ENCODE measurements around the gene PCSK7. TPM values are rescaled to one million over a fixed set of nuclear protein-coding genes. Genes with fewer than 3 reads are reported as not detected.

The PCSK7 gene
- total RNA-seq, 4 donors from 2014 or later: 14.5 to 19.9 (median 16.4) TPM

GRCh38 chr11:117259417-117259816, 27.5 kb upstream of the PCSK7 start:
- ATAC-seq (no peak), DNase-seq (no peak)
- in situ Hi-C loops (cut with MboI; ENCODE audit: low sequenced_read_pairs in 4 of 4): no loop called here
- Histone ChIP-seq H3K4me3 (no peak overlapping the region), H3K36me3 (peaks cover 0 to 21% of the 10 kb centered on the region in 2 donors), H3K9me3 (no peaks in the 10 kb centered on the region), H3K27me3 (no peaks in the 10 kb centered on the region), H3K4me1 (no peaks in the 10 kb centered on the region), H3K27ac (no peak overlapping the region)
- intact Hi-C loops (cut with DNase I; ENCODE audit: low total_unique reads): no loop called here
- no peak for TF ChIP-seq POLR2A (IDR thresholded peaks at IDR 0.05)
- TF ChIP-seq, protein P1, sequence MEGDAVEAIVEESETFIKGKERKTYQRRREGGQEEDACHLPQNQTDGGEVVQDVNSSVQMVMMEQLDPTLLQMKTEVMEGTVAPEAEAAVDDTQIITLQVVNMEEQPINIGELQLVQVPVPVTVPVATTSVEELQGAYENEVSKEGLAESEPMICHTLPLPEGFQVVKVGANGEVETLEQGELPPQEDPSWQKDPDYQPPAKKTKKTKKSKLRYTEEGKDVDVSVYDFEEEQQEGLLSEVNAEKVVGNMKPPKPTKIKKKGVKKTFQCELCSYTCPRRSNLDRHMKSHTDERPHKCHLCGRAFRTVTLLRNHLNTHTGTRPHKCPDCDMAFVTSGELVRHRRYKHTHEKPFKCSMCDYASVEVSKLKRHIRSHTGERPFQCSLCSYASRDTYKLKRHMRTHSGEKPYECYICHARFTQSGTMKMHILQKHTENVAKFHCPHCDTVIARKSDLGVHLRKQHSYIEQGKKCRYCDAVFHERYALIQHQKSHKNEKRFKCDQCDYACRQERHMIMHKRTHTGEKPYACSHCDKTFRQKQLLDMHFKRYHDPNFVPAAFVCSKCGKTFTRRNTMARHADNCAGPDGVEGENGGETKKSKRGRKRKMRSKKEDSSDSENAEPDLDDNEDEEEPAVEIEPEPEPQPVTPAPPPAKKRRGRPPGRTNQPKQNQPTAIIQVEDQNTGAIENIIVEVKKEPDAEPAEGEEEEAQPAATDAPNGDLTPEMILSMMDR (IDR thresholded peaks at IDR 0.05 in 4 of 5, conservative IDR thresholded peaks at IDR 0.05 in 1 of 5): no peak

DNA sequence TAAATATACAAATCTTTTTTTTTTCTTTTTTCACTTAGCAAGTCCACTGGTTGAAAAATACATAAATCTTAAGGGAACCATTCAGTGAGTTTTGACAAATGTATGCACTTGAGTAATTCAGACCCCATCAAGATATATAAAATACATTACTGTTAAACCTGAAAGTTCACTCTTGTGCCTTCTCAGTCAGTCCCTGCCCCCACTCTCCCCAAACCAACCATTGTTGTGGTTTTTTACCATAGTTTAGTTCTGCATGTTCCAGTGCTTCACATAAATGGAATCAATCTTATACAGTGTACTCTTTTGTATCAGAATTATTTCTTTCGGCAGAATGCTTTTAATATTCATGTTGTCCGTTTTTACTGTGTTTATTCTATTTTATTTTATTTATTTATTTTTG, 26.7 kb upstream of the PCSK7 start:
- Histone ChIP-seq H3K27me3 (no peaks in the 10 kb centered on the region), H3K9me3 (no peaks in the 10 kb centered on the region), H3K27ac (no peak overlapping the region), H3K36me3 (peaks cover 0 to 24% of the 10 kb centered on the region in 2 donors), H3K4me1 (no peaks in the 10 kb centered on the region), H3K4me3 (no peak overlapping the region)
- no peak for ATAC-seq
- intact Hi-C loops (cut with DNase I; ENCODE audit: low total_unique reads): no loop called here
- TF ChIP-seq, protein P1 (IDR thresholded peaks at IDR 0.05 in 4 of 5, conservative IDR thresholded peaks at IDR 0.05 in 1 of 5): no peak
- no peak for TF ChIP-seq POLR2A (IDR thresholded peaks at IDR 0.05)
- in situ Hi-C loops (cut with MboI; ENCODE audit: low sequenced_read_pairs in 4 of 4): no loop called here
- DNase-seq: no peak

GRCh38 chr11:117256573-117256972, 24.7 kb upstream of the PCSK7 start:
- no peak for TF ChIP-seq POLR2A (IDR thresholded peaks at IDR 0.05)
- TF ChIP-seq, protein P1 (IDR thresholded peaks at IDR 0.05 in 4 of 5, conservative IDR thresholded peaks at IDR 0.05 in 1 of 5): no peak
- in situ Hi-C loops (cut with MboI; ENCODE audit: low sequenced_read_pairs in 4 of 4): no loop called here
- Histone ChIP-seq H3K4me1 (no peaks in the 10 kb centered on the region), H3K36me3 (peaks cover 0 to 31% of the 10 kb centered on the region in 2 donors), H3K27me3 (no peaks in the 10 kb centered on the region), H3K9me3 (no peaks in the 10 kb centered on the region), H3K27ac (no peak overlapping the region), H3K4me3 (no peak overlapping the region)
- intact Hi-C loops (cut with DNase I; ENCODE audit: low total_unique reads): no loop called here
- DNase-seq (no peak), ATAC-seq (no peak)

DNA sequence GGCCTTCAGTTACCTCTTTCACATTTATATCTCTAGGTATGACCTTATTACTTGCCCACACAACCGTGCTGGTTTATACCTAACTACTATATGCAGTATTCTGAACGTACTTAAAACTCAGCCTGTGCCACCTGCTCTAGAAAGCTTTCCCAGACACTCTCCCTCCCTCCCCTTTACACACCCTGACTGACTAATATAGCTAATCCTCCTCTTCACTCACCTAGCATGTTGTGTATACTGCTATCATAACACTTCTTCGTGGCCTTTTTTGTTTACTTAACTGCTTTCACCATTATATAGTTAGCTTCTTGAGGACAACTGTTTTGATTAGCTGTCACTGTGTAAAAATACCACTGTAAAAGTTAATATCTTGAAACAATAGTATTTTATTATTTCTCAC, 24.1 kb upstream of the PCSK7 start:
- Histone ChIP-seq H3K4me3 (no peak overlapping the region), H3K4me1 (no peaks in the 10 kb centered on the region), H3K9me3 (no peaks in the 10 kb centered on the region), H3K36me3 (peaks cover 0 to 31% of the 10 kb centered on the region in 2 donors), H3K27ac (no peak overlapping the region), H3K27me3 (no peaks in the 10 kb centered on the region)
- DNase-seq (no peak), ATAC-seq (no peak)
- intact Hi-C loops (cut with DNase I; ENCODE audit: low total_unique reads): no loop called here
- TF ChIP-seq POLR2A (IDR thresholded peaks at IDR 0.05): no peak
- TF ChIP-seq, protein P1 (IDR thresholded peaks at IDR 0.05 in 4 of 5, conservative IDR thresholded peaks at IDR 0.05 in 1 of 5): no peak
- in situ Hi-C loops (cut with MboI; ENCODE audit: low sequenced_read_pairs in 4 of 4): no loop called here

DNA sequence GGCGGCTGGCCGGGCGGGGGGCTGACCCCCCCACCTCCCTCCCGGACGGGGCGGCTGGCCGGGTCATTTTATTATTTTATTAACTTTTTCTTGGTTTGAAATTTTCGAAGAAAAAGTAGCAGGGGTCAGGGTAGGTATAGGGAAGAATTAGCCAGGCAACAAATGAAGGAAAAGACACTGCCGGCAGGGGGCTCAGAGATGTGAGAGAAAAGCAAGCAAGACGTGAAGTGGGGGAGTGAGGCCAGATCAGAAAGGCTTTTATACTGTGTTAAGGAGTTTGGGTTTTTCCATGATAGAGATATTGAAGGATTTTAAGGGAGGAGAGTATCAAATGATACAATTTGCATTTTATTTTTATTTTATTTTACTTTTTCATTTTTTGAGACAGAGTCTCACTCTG, 19.6 kb upstream of the PCSK7 start:
- no peaks in the 10 kb centered on the region for H3K27me3 ChIP-seq
- no peak for TF ChIP-seq POLR2A (IDR thresholded peaks at IDR 0.05)
- TF ChIP-seq, protein P1 (IDR thresholded peaks at IDR 0.05 in 4 of 5, conservative IDR thresholded peaks at IDR 0.05 in 1 of 5): no peak
- peaks cover 0 to 51% of the 10 kb centered on the region in 2 donors for H3K36me3 ChIP-seq
- no peak overlapping the region for H3K4me3 ChIP-seq
- DNase-seq (no peak), ATAC-seq (no peak)
- intact Hi-C loops (cut with DNase I; ENCODE audit: low total_unique reads): no loop called here
- H3K9me3 ChIP-seq: no peaks in the 10 kb centered on the region
- H3K27ac ChIP-seq: no peak overlapping the region
- in situ Hi-C loops (cut with MboI; ENCODE audit: low sequenced_read_pairs in 4 of 4): no loop called here
- no peaks in the 10 kb centered on the region for H3K4me1 ChIP-seq
